AG08395 (cell line): ENCODE results near the gene P2RX7.
"Not testable (repeated sequence)": the region's sequence is repeated elsewhere in the genome, so short reads cannot be mapped to it uniquely, and the experiment has no call there.

Source experiments
- DNase-seq: peaks from one replicate; pipeline ENCODE4 v3.0.0; 2012; ENCODE audit warnings: mixed read lengths, low spot score

The P2RX7 gene

DNA sequence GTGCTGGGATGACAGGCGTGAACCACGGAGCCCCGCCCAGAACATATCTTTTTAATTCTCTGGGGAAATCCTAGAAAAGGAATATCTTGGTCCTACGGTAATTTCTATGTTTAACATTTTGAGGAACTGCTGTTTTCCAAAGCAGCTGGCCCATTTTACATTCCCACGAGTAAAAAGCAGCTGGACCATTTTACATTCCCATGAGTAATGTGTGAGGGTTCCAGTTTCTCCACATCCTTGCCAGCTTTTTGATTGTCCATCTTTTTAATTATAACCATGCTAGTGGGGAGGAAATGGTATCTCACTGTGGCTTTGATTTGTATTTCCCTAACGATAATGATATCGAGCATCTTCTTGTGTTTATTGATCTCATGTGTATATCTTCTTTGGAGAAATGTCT lies 72.8 kb downstream of the P2RX7 start:
- DNase-seq, result no peak

DNA sequence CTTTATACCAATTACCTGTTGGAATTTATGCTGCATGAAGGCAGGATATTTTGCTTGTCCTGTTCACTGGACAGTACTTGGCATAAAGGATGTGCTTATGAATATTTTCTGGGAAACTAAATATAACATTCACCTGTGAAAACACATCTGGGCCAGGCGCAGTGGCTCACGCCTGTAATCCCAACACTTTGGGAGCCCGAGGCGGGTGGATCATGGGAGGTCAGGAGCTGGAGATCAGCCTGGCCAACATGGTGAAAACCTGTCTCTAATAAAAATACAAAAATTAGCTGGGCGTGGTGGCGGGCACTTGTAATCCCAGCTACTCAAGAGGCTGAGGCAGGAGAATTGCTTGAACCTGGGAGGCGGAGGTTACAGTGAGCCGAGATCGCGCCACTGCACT lies 75.9 kb downstream of the P2RX7 start:
- DNase-seq, result not testable (repeated sequence)

DNA sequence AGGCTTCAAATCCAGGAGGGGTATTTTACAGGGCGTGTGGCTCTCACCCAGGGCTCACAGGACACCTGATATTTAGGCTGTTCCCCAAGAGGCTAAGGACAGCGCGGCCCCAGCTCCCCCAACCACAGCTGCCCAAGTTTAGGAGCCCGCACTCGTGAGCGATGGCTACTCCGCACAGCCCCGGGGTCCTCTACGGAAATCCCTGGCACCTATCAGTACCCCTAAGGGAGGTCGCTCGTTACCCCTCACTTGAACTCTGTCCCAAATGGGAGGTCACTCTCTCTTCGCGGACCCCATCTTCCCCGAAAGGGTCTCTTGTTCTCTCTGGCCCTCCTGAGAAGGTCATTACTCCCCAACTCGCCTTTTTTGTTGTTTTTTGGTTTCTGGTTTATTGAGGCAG lies 76.5 kb downstream of the P2RX7 start:
- no peak for DNase-seq

DNA sequence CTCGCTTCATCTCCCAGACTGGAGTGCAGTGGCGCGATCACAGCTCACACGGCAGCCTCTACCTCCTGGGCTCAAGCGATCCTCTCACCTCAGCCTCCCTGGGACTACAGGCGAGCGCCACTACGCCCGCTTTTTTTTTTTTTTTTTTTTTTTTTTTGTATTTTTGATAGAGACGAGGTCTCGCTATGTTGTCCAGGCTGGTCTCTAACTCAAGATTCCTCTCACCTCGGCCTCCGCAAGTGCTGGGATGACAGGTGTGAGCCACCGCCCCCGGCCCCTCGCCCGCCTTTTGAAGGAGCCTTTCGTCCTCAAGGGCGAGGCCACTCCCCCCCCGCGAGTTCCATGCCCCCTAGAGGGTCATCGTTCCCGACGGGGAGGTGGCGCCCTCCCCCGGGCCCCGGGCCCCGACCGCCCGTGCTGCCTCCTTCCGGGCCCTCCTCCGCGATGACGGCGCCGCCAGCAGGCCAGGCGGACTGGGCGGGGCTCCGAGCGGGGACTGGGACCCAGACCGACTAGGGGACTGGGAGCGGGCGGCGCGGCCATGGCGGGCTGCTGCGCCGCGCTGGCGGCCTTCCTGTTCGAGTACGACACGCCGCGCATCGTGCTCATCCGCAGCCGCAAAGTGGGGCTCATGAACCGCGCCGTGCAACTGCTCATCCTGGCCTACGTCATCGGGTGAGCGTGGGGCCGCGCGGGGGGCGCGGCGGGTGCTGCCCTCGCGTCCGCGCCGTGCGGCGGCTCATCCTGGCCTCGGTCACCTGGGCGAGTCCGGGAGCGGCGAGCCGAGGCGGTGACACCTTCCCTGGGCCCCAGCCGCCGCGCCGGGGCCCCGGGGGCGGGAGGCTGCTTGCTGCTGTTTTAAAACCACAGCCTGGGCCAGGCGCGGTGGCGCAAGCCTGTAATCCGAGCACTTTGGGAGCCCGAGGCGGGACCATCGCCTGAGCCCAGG lies 77.2 kb downstream of the P2RX7 start, which contains the start of gene P2RX4:
Gene P2RX4 (plus strand): TSS at position 506 of the 949 bp plus-strand sequence. CDS start 36 bp downstream, at position 542.
- peak; percentile 78 for DNase-seq

DNA sequence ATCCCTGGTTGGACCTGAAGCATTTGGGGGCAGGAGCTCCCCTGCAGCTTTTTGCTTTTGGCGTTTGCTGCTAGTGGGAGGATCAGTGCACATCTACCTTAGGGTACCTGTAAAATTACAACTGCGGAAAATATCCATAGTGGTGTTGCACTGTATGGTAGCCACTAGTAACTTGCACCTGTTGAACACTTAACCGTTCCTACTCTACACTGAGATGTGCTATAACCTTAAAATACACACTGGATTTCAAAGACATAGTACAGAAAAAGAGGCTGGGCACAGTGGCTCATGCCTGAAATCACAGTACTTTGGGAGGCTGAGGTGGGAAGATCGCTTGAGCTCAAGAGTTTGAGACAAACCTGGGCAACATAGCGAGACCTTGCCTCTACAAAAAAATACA lies 80.2 kb downstream of the P2RX7 start:
- DNase-seq, result no peak

DNA sequence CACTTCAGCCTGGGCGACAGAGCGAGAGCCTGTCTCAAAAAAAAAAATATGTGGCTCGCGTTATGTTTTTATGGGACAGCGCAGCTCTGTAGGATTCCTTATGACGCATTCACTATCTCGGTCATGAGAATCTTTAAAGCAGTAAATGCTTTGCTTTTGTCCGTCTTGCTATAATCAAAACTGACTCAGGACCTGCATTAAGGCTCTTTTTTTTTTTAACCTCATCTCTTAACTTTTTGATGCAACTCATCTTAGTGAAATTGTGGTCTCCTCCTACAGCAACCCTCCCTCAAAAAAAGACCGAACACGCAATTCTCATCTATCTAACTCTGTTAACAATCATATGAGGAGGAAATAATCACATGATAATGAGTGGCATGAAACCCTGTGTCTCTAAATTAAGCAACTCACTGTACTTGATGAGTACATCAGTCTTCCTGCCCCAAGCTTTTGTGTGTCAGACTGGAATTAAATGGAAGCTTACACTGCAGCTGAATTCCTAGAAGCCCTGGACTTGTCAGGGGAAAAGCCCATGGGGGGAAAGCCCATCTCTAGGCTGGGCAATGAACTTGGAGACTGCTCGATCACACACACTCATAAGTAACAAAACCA lies 81.6 kb downstream of the P2RX7 start:
- DNase-seq, result peak; percentile 35

DNA sequence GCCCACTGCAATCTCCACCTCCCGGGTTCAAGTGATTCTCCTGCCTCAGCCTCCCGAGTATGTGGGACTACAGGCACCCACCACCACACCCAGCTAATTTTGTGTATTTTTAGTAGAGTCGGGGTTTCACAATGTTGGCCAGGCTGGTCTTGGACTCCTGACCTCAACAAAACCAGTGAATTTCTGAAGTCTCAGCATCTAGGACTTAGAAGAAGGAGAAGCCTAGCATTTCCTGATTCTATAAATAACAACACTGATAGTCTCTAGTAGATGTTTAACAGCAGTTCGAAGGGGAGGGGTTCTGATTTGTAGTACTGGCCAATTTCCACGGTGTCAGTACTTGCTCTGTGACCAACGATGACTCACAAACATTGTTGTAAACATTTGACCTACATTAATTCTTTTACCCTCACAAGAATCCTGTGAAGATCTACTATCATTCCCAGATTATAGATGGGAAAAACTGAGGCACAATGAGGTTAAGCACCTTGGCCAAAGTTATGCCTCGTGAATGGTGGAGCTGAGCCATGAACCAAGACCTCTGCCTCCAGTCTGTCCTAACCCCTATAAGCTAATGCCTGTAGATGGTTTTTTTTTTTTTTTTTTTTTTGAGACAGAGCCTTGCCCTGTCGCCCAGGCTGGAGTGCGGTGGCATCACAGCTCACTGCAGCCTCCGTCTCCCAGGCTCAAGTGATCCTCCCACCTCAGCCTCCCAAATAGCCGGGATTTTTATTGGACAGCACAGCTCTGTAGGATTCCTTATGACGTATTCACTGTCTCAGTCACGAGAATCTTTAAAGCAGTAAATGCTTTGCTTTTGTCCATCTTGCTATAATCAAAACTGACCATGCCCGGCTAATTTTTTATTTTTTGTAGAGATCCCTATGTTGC lies 82.4 kb downstream of the P2RX7 start:
- DNase-seq, result peak; percentile 91

DNA sequence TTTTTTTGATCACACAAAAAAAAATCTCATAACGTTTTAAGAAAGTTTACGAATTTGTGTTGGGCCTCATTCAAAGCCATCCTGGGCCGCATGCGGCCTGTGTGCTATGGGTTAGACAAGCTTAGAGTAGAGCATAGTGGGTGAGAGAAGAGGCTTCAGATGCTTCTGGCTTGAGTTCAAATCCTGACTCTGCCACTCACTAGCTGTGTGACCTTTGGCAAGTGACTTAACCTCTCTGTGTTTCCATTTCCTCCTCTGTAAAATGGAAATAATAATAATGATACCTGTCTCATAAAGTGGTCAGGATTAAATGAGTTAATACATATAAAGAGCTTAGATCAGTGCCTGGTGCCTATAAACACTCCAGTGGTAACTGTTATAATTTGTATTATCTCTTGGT lies 83.4 kb downstream of the P2RX7 start:
- no peak for DNase-seq

DNA sequence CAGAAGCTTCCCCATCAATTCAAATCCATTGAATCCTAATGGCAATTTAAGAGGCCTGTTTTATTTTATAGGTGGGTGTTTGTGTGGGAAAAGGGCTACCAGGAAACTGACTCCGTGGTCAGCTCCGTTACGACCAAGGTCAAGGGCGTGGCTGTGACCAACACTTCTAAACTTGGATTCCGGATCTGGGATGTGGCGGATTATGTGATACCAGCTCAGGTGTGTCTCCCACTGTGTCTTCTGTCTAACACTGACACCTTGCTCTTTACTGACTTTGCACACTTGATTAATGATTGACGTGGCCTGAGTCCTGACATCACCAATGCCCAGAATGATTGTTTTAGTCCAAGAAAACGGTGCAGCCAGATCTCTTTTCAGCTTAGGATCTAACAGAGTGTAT lies 84.4 kb downstream of the P2RX7 start:
- no peak for DNase-seq

DNA sequence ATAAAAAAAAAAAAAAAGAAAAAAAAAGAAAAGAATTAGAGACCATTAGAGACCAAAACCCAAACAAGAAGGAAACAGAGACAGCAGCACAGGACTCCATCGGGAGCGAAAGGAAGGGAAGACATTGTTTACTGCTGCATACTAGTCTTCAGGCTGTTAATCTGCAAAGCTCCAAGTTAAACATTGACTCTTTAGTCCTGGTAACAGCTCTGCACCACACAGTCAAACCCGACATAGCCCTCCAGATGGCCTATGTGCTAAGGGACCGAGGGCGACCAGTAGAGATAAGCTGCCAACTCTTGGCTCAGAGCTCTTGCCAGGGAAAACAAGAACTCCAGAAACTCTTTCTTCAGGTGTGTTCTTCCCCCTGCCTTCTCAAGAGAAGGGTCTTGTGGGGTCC lies 85.1 kb downstream of the P2RX7 start:
- no peak for DNase-seq

DNA sequence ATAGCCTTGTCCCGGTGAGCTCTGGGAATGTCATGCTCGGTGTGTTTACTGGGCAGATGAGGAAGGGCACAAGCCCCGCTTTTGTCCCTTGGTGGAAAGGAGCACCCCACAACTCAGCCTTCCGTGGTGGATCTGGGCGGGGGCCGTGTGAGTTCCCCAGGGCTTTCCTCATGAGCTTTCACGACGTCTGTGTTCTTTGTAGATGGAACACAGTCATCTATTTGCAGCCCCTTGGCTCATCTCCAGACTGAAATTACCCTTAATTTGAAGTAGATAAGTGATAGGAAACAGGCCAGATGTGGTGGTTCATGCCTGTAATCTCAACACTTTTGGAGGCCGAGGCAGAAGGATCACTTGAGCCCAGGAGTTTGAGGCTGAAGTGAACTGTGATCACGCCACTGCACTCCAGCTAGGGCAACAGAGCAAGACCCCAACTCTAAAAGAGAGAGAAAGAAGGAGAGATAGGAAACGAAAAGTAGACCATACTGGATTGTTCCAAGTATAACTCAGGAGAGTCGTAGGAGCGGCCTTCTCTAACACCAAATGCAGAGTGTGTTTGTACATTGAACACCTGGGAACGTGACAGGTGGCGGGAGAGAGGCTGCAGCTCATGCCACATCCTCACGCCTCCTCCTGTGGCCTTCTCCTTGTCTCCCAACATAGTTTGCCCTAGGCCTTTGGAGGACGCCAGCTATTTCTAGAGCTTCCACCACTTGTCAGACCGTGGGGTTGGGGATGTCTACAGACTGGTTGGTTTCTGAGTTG lies 86.1 kb downstream of the P2RX7 start:
- DNase-seq, result no peak

DNA sequence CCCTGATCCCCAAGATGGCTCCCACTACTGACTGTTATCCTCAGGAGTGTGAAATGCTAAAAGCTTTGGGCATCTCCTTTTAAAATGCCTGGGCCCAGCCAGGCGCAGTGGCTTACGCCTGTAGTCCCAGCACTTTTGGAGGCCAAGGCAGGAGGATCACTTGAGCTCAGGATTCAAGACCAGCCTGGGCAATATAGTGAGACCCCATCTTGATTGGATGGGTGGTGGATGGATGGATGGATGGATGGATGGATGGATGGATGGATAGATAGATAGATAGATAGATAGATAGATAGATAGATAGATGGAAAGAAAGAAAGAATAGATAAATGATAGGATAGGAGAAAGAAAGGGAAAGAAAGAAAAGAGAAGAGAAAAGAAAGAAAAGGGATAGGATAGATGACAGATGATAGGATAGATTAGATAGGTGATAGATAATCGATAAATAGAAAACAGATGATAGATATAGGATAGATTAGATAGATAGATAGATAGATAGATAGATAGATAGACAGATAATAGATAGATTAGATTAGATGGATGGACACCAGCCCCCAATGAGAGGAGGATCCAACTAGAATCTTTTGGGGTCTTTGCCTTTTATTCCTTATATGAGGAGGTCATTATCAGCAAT lies 86.8 kb downstream of the P2RX7 start:
- no peak for DNase-seq

DNA sequence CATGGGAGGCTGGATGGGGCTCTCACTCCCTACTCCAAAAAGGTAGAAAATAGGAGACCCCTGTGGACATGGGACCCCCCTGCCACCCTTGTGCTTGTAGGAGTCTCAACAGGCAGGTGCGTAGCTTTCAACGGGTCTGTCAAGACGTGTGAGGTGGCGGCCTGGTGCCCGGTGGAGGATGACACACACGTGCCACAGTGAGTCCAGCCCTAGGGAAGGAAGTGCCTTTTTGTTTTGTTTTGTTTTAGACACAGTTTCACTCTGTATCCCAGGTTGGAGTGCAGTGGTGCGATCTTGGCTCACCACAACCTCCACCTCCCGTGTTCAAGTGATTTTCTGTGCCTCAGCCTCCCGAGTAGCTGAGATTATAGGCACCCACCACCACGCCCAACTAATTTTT lies 90.2 kb downstream of the P2RX7 start:
- DNase-seq, result no peak

DNA sequence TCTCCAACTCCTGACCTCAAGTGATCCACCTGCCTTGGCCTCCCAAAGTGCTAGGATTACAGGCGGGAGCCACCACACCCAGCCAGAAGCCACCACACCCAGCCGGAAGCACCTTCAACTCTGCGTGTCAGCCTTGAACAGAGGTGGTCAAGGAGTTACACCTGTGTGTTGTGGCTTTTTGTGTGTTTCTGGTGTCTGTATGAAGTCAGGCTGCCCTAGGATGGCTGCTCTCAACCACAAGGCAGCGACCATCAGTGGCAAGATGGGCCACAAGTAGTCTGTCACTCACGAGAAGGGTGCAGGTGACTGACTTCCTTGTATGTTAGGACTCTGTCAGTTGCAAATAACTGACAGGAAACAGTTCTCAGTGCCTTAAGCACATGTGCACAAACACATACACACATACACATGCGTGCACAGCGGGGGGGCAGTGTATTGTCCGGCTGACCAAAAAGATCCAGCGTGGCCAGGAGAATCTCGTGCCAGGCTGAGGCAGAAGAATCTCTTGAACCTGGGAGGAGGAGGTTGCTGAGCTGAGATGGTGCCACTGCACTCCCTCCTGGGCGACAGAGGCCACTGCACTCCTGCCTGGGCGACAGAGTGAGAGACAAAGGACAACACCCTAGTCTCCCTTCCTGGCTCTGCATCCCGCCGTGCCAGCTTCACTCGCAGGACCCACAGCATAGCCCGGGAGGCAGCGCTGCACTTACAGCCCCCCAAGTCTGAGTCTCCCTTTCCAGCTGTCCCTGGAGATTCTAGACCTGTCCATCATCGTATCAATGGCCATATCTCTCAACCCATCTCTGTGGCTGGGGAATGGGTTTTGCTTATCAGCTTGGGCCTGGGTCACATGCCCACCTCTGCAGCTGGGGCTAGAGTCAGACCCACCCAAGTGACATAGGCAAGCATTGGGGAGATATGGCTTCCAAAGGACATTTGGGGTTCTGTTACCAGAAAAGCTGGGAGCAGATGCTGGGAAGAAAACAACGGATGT lies 90.9 kb downstream of the P2RX7 start:
- no peak for DNase-seq

DNA sequence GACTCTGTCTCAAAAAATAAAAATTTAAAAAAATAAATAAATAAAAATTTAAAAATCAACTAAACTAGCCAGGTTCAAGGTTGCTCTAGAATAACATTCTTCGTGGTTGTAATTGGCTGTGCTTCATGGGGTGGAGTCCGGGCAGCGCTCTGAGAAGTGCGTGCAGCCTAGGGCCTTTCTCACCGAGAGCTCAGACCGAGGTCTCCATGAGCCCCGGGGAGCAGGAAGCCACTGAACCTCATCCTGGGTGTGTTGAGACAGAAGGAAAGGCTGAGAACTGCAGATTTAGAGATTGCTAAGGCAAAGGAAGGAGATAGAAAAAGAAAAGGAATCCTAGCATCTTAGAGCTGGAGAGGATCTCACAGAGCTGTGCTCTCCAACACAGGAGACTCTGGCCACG lies 91.9 kb downstream of the P2RX7 start:
- no peak for DNase-seq

DNA sequence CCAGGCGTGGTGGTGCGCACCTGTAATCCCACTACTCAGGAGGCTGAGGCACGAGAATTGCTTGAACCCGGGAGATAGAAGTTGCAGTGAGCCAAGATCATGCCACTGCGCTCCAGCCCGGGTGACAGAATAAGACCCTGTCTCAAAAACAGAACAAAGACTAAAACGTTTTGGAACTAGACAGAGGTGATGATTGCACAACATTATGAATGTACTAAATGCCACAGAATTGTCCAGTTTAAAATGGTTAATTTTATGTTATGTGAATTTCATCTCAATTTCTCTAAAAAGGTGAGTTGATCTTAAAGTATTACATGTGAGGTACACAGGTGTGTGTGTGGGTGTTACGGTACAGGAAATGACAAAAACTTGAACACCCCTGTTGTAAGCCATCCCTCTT lies 93.7 kb downstream of the P2RX7 start:
- DNase-seq, result no peak

DNA sequence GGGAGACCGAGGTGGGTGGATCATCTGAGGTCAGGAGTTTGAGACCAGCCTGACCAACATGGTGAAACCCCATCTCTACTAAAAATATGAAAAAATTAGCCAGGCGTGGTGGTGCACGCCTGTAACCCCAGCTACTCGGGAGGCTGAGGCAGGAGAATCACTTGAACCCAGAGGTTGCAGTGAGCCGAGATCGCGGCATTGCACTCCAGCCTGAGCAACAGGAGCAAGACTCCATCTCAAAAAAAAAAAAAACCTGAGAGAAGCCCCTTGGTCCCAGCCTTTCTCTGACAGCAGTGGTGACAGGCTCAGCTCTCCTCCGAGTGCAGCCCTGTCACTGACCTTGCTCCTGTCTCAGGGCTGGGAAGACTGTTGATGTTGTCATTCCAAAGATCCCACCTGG lies 94.2 kb downstream of the P2RX7 start:
- DNase-seq, result not testable (repeated sequence)

DNA sequence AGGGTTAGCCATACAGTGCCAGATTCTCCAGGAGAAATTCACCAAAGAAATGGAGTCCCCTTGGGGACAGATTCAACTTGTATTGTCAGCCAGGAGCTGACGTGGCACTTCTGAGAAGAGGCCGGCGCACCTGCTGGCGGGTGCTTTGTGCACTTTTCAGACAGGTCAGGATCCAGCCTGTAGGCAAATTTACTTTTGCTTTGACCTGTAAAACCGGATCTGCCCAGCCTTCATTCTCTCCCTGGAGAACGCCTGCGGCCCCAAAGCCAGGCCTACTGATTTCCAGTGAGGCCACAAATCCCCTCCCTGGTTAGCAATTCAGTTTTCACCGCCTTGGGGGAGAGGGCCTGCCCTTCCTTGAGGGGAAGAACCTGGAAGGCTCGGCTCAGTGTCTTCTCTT lies 94.6 kb downstream of the P2RX7 start:
- DNase-seq, result no peak

DNA sequence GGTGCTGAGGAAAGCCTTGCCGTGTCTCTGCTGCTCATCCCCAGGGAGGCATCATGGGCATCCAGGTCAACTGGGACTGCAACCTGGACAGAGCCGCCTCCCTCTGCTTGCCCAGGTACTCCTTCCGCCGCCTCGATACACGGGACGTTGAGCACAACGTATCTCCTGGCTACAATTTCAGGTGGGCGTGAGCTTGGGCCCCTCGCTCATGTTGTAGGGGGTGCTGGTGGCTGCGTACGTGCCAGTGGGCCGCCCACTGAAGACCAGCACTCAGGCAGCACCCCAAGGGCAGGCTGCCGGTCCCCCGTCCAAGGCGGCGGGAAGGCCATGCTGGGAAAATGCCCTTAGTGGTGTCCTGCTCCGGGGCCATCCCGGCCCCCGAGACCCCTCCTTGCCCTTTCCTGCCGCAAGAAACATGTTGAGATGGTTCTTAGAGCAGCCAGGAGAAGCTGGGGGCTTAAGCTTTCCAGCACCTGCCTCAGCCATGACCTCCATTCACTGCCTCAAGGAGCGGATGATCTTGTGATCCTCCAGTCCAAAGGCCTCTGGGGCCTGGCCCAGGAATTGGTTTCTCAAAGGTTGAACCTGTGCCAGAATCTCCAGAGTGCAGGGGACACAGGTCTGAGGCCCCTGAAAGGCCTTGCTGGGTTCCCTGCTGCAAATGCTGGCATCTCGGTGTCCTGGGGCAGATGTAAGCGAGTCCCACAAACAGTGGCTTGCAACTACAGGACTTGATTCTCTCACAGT lies 96.4 kb downstream of the P2RX7 start:
- no peak for DNase-seq
